Stimulated activated CD8-positive, alpha-beta memory T cell treated with anti-CD3 and anti-CD28 coated beads, Interleukin-4, amount 100 ng/mL, for 1 hour (primary cell): Measurements from ENCODE around the gene GLTPD2.
"Not testable (repeated sequence)": the region's sequence is repeated elsewhere in the genome, so short reads cannot be mapped to it uniquely, and the experiment has no call there.

ENCODE experiments used
- DNase-seq, 2 donors: peaks; one replicate each; pipeline ENCODE4 v3.0.0-alpha.2; 2020; ENCODE audit warnings: low read depth in 2 of 2, low spot score in 1 of 2

The GLTPD2 gene

DNA sequence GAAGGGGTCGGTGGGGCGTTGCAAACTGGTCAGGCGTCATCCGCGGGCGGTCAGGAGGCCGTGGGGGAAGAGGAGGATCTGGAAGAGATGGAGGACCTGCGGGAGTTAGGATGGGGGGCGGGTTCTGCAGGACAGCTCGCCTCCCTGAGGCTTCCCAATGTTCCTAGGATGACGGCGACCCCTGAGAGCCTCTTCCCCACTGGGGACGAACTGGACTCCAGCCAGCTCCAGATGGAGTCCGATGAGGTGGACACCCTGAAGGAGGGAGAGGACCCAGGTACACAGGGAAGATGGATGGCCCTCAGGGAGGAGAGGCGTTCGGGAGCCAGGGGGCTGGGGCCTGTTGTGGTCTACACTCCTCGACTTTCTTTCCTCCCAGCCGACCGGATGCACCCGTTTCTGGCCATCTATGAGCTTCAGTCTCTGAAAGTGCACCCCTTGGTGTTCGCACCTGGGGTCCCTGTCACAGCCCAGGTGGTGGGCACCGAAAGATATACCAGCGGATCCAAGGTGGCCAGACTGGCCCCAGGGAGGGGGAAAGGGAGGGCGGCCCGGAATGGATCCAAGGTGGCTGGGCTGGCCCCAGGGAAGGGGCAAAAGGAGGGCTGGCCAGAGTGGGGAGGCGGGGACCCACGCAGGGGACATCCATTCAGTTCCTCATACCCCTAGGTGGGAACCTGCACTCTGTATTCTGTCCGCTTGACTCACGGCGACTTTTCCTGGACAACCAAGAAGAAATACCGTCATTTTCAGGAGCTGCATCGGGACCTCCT, 19.0 kb downstream of the GLTPD2 start:
- DNase-seq: no peak

DNA sequence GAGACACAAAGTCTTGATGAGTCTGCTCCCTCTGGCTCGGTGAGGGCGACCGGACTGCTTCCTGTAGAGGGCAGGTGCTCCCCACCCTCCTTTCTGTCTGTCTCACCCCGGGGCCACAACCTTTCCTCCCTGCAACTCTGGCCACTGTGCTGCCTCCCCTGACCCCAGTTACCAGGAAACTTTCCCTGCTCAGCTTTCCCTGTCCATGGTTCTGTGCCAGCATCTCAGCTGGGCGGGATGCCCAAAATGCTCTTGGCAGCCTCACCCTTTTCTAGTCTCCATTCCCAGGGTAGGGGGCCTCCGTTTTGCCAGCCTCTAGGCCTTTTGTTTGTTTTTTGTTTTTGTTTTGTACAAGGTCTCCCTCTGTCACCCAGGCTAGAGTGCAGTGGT, 19.6 kb downstream of the GLTPD2 start:
- DNase-seq: no peak

DNA sequence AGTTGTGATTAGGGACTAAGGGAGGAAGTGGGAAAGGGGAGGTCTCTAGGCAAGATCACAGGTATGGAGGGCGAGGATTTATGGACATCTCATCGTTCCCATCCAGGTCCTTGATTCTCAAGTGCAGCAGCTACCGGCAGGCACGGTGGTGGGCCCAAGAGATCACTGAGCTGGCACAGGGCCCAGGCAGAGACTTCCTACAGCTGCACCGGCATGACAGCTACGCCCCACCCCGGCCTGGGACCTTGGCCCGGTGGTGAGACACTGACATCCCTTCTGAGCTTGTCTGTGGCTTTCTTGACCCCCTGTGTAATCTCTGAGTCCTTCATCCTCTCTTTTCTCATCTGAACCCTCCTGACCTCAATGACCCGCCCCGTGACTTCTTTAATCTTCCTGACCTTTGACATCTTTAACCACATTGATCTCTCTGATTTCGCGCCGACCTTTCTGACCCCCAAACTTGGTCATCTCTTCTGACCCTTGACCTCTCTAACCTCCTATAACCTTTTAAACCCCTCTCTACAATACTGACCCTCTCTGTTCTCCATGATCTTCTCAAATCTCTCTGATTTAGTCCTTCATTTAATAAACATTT, 22.0 kb downstream of the GLTPD2 start:
- no peak for DNase-seq

DNA sequence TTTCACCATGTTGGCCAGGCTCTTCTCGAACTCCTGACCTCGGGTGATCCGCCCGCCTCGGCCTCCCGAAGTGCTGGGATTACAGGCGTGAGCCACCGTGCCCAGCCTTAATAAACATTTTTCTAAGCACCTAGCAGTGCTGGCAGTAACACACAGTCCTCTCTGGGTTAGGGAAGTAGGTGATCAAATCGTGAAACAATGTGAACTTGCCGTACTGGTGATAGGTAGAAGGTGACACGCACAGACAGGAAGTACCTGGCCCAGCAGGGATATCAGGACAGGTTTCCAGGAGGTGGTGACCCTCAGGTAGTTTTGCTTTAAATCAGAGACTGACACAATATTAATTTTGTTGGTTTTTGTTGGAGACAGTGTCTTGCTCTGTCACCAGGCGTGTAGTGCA, 22.7 kb downstream of the GLTPD2 start:
- no peak for DNase-seq

DNA sequence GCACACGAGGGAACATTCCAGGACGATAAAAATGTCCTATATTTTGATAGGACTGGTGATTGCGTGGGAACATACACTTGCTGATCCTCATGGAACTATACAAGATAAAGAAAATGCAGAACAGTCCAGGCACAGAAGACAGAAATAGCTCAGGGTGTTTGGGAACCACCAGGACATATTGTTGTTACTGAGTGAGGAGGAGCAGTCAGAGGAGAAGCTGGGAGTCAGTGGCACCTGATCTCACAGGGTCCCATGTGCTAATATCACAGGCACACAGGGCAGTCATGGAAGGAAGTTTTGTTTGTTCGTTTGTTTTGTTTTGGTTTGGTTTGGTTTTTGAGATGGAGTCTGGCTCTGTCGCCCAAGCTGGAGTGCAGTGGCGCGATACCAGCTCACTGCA, 23.9 kb downstream of the GLTPD2 start:
- no peak for DNase-seq

DNA sequence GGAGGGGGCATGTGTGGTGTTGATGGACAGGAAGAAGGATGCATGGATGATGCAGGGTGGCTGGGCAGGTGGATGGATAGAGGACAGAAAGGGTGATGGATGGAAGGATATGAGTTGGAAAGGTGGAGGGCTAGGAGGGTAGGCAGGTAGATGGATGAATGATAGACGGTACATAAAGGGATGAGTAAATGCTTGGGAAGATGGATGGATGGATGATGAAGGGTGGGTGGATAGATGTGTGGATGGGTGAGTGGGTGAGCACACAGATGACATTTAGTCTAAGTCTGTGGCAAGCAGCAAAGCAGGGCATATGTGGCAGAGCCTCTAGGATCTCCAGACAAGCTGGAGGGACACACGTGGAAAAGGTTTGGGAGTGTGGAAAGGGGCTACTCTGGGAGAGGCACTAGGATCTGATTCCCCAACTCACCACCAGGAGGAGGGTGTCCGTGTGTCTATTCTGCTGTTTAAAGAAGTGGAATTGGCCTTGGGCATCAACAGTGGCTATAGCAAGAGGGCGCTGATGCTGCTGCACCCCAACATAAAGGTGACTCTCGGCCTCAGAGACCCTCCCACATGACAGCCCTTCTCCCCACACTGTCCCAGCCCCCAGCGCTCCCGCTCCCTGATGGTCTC, 26.4 kb downstream of the GLTPD2 start:
- DNase-seq: no peak

DNA sequence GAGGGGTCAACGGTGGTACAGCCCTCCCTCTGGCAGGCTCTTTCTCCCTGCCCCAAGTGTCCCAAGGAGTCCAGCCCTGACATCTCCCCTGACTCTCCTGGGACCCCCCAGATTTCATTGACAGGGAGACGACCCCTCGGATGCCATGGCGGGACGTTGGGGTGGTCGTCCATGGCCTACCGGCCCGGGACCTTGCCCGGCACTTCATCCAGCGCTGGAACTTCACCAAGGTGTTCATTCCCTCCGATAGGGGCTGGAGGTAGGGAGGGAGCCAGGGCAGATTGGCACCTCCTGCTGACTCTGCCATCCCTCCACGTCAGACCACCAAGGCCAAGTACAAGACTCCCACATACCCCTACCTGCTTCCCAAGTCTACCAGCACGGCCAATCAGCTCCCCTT, 28.1 kb downstream of the GLTPD2 start:
- no peak for DNase-seq

DNA sequence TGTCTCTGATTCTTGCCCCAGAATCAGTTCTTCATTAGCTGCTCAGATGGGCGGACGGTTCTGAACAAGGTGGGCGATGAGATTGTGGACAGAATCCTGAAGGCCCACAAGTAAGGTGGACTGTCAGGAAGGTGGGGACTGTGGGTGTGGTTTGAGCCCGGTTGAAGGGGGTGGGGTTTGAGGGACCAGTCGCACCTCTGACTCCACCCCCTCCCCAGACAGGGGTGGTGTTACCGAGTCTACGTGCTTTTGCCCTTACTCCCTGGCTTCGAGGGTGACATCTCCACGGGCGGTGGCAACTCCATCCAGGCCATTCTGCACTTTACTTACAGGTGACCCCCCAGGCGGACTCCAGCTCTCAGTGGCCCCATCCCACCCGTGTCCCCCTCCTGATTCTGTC, 29.5 kb downstream of the GLTPD2 start:
- DNase-seq: no peak

DNA sequence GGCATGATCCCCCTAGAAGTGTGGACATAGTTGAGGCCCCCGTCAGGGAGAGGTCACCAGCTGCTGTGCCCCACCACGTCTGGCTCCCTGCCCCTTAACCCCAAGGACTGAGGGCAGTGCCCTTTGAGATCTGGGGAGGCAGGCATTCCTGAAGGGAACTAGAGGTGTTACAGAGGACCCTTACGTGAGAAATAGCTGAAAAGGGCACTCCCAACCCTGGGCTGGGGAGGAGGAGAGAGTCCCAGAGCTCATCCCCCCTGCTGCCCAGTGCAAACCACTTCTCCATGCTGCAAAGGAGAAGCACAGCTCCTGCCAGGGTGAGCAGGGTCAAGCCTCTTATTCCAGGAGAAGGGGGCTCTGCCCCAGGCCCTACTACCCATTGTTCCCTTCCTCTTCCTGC, 34.1 kb downstream of the GLTPD2 start:
- DNase-seq: no peak

DNA sequence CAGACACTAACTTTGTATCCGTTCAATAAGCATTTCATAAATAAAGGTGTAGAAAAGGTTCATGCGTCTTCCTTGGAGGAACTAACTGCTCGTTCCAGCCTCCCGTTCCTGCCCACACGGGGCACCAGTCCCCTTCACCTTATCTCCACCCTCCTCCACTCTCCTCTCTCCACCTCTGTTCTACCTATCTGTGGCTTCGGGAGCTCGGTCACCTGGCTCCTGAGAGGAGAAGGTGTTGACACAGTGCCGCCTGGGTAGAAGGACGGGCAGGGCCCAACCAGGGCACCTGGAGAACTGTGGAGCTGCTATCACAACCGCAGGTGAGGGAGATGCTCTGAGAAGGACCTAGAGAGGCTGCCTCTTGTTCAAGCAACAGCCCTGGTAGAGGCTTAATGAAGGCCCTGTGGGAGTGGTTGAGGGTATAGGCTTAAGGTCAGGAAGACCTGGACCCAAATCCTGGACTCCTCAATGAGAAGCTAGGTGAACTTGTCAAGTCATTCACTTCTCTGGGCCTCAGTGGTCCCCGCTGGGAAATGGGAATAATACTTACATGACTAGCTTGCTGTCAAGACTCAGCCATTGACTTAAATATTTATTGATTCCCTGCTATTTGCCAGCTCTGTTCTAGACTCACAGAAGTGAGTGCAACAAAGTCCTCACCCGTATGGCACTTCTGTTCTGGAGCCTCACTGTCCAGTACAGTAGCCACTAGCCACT, 34.8 kb downstream of the GLTPD2 start:
- DNase-seq: no peak

DNA sequence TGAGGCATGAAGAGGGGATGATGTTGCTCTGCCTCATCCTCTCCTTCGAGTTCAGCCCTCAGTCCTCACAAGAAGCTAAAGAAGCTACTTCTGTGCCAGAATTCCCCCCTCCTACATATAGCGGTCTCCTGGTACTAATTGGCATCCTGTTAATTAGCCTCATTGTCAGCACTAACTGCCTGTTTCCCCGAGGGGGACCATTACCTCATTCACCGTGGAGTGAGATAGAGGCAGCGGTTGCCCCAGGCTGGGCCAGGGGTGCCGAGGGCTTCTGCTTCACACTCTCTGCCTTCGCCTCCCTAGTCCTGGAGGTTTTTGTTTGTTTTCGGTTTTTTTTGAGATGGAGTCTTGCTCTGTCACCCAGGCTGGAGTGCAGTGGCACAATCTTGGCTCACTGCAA, 38.6 kb downstream of the GLTPD2 start:
- no peak for DNase-seq

DNA sequence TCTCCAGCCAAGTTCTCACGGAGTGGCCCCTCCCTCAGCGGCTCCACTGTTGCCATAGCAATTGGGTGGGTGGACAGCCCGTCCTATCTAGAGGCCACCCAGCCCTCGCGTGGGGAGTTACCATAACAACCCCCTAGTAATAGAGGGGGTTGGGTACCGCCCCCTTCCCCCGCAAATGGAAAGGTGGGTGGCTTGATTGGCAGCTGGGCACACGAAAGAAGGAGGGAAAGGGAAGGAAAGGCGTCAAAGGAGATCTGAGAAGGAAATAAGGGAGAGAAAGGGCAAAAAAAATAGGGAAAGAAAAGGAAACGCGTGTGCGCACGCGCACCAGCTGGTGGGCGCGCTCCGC, 44.0 kb downstream of the GLTPD2 start:
- not testable (repeated sequence) for DNase-seq

DNA sequence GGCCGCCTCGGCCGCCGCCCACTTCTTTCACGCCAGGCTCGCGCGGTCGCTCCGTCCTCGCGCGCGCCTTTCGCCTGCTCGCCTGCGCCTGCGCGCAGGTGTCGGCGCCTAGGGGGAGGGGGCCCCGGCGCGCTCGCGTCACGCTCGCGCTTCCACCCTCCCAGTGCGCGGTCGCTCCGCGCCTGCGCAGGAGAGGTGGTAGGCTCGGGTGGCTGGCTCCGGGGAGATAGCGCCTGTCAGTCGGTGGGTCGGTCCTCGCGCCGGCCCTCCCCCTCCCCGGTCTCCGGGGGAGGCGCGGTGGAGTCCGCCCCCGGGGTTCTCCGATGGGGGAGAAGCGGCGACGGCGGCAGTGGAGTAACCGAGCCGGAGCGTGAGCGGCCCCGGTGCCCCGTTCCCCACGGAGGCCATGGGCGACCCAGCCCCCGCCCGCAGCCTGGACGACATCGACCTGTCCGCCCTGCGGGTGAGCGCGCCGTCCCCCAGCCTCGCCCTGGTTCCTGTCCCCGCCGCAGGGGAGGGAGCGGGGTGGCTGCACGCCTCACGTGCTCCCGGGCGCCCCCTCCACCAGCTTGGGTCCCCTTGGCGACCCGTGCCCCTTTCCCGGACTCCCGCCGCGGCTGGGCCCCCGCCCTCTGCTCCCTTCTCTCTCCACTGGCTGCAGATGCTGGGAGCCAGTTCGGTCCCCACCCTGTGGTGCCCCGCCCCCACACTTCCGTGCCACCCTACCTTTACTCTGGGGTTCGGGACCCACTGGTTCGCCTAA, 44.6 kb downstream of the GLTPD2 start, which contains the start of gene MINK1:
Gene MINK1 (plus strand): TSS at position 163 of the 763 bp plus-strand sequence. CDS start 244 bp downstream, at position 407.
- DNase-seq: peak; percentile 54 to 79

DNA sequence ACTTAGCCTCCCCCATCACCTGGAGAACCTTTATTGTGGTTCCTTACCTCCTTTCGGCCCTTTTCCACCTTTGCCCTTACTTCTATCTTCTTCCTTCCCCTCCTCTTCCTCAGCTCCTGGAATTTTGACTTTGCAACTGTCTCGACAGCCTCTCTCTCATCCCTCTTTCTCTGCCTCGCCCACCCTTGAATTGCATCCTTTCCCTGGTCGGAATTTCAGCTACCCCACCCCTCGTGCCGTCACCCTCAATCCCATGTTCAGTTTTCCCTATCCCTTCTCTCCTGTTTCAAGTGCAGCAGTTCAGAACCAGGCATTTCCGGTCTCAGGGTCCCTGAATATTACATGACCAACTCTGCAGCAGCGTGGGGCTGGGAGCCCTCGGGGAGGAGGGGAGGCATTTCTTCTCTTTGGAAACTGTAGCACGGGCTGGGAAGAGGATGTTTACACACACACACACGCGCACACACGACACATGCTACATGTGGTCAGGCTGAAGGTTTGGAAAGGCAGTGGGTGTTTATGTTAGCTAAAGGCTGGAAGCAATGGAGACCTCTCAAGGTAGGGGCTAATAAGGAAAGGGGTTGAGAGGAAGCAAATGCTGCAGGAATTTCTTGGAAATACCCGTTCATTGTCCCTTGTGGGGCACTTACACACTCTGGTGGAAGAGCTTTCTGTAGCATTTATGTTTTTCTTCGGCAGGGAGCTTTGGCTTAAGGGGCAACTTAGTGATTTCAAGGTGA, 45.3 kb downstream of the GLTPD2 start:
- no peak for DNase-seq

DNA sequence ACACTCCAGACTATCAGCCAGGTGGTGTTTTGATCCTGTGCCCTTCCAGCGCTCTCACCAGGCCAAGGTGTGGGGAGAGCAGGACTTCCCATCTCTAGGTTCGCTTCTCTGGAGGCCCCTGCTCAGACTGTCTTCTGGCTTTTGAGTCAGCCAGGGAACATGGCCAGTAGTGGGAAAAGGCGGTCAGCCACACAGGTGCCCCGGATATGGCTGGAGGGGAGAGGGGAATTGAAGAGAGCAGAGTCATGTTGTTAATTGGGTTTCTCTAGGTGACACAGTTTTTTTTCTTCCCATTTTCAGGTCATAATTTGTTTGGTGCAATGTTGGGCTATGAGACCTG, 45.9 kb downstream of the GLTPD2 start:
- DNase-seq: no peak

DNA sequence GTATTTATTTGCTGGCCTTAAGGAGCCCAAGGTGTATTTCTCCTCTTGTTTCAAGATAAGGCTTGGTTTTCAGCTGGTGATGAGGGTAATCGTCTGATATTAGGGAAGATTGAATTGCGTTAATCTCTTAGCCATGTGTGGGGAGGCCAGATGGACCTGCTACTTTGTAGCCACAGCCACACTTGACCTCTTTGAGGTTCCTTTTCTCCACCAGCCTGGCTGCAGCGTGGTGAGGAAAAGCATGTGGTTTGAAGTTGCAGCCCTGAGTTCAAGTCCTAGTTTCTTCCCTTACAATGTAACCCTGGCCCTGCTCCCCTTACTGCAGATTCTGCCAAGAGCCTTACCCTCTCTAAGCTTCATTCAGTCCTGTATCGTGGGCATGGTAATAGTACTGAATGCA, 47.5 kb downstream of the GLTPD2 start:
- DNase-seq: no peak

DNA sequence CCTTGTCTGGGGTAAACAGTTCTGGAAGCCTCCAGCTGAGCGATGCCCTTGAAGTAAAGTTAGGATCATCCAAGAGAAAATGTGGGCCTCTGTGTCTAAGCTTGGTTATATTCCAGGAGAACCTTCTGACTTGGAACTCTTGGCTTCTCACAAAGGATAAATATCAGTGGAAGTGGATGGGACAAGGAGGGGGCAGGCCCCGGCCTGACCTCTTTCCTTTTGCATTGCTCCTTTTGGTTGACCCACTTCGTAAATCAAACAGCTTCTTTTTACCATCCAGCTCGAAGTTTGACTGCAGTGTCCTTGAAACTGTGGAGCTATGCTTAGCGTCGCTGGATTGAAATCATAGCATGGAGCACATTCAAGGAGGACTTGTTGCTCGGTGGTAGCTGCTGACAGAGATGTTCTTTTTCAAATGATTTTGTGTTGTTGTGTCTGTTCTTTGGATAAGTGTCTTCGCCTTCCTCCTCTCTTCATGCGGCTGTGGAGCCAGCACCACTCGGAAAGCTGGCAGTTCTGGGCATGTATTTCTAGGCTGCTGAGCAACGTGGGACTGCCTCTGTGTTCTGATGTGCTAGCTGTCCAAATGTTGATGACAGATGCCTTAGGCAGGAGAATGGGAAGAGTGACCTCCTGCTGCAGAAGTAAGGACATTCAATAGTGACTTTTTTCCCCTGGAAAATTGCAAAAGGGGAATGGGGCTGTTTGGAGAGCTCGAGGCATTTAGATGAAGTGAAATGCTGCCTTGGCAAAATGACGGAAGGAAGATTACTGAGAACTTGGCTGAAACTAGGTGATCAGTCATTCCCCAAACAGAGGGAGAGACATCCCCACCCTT, 48.9 kb downstream of the GLTPD2 start:
- no peak for DNase-seq

DNA sequence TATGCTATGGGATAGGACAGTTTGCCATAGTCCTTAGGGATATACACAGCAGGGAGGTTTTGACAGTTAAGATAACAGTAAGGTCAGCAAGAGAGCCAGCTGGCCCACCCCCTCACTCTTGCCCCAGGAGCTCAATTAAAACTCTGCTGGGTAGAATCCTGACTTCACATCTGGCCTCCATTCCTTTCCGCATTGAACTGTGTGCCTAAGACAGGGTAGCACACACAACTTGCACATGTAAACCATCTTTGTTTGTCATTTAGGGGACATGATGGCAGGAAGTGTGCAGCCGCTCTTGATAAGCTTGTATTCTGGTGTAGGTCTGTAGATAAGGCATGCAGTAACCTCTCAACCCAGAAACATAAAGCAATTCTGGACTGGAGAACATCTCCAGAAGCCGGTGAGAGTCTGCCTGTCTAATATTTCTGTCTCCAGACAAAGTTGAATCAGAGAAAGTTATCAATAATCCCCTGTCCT, 49.6 kb downstream of the GLTPD2 start:
- no peak for DNase-seq

DNA sequence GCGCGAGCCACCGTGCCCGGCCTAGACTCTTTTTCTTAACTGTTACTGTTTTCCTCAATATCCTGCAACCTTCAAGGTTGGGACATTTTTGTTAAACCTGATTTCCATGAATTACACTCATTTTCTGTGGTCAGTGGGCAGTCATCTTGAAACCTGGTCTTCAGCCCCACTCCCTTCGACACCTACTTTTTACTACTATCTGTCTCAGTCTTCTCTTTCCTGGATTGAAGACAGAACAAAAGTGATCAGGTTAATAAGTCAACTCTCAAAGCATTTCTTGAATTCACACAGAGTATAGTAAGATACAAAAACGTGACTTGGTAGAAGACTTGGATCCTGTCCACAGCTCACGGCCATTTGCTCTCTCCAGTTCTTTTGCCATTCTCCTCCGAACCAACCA, 50.5 kb downstream of the GLTPD2 start:
- DNase-seq: no peak
